Esophagus muscularis mucosa (tissue), 4 donors: ENCODE data around the gene NKAIN2. TPM values are rescaled to one million over a fixed set of nuclear protein-coding genes. Genes with fewer than 3 reads are reported as not detected.

ENCODE experiments used
- DNase-seq: peaks from one replicate; pipeline ENCODE4 v3.0.0-alpha.2; 2017; ENCODE audit errors: extremely low spot score
- H3K27ac ChIP-seq, 4 donors: fragments of 200-600 bp; sonication (generic); replicated peaks in 1 of 4; 1 replicate in 3 of 4; 2 replicates in 1 of 4; pipeline ENCODE4 v1.5.1; 2016 to 2019; ENCODE audit warnings: mild to moderate bottlenecking in 1 of 4
- H3K27me3 ChIP-seq, 4 donors: fragments of 200-600 bp; sonication (generic); one replicate each; pipeline versions ENCODE4 v1.5.1 to v1.6.0; 2016 to 2019
- H3K36me3 ChIP-seq, 4 donors: fragments of 200-600 bp; sonication (generic); one replicate each; pipeline ENCODE4 v1.5.1; 2016 to 2019
- H3K4me1 ChIP-seq, 4 donors: fragments of 200-600 bp; sonication (generic); one replicate each; pipeline ENCODE4 v1.5.1; 2016 to 2019
- H3K4me3 ChIP-seq, 4 donors: fragments of 200-600 bp; sonication (generic); 1 replicate in 2 of 4; 2 replicates in 2 of 4; pipeline ENCODE4 v1.5.1; 2016 to 2019; ENCODE audit warnings: mild to moderate bottlenecking in 4 of 4, moderate library complexity in 1 of 4
- H3K9me3 ChIP-seq, 4 donors: fragments of 200-600 bp; sonication (generic); 1 replicate in 3 of 4; 2 replicates in 1 of 4; pipeline ENCODE4 v1.5.1; 2016 to 2019
- EP300 ChIP-seq: sonication (generic); formaldehyde crosslinking; IDR thresholded peaks from one replicate; pipeline ENCODE4 v1.6.1; 2017; ENCODE audit warnings: antibody characterized with exemption
- POLR2A ChIP-seq: fragments of 450-650 bp; IDR thresholded peaks from one replicate; pipeline ENCODE4 v1.6.1; 2017; ENCODE audit warnings: antibody characterized with exemption, moderate library complexity, mild to moderate bottlenecking, low read depth
- POLR2AphosphoS5 ChIP-seq, 2 donors: sonication (generic); formaldehyde crosslinking; IDR thresholded peaks; one replicate each; pipeline ENCODE4 v1.6.1; 2017; ENCODE audit warnings: antibody characterized with exemption in 2 of 2
- WGBS: methylation state at CpG from one replicate; pipeline ENCODE4 v1.1.5; 2018; 5-methylcytosine and 5-hydroxymethylcytosine counted together
- intact Hi-C: fragments of 100-400 bp; cut with DNase I; formaldehyde crosslinking; loops from one replicate; pipeline ENCODE4 v1.15.1; 2023
- total RNA-seq, 4 donors: library from RNA; depleted of rRNA; stranded (reverse); fragments of >200 nt; gene quantifications; one replicate each; pipeline versions ENCODE4 v1.1.0 to v1.2.1, GENCODE V29; 2016
- TF ChIP-seq, protein P1 (sequence below), 3 experiments: fragments of 200-600 bp in 2 of 3; fragments of 450-650 bp in 1 of 3; sonication (generic) in 2 of 3; IDR thresholded peaks; one replicate each; pipeline ENCODE4 v1.5.1; 2017 to 2019; ENCODE audit warnings: antibody characterized with exemption in 3 of 3, mild to moderate bottlenecking in 2 of 3, moderate library complexity in 1 of 3

The NKAIN2 gene
- total RNA-seq, 4 donors from 2014 or later, result 0.11 to 0.66 (median 0.13) TPM; not detected in 1

DNA sequence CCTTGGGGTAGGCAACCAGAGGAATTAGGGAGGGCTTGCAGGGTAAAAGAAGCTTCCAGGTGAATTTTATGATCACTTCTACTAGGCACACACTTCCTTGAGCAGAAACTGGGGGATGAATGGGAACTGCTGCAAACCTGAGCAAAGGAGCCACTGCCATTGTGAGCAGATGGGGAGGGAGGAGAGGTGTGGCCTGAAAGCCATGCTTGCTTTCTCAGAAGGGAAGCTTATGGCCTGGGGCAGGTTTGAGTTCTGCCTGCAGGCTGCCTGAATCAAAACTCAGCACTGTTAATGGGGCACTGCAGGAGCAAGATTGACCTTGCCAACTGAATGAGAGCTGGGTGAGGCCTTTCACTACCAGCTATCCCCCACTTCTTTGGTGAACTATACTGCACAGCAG is 328.1 kb downstream of the NKAIN2 start:
- no peaks in the 10 kb centered on the region for H3K27me3 ChIP-seq
- H3K36me3 ChIP-seq, result no peaks in the 10 kb centered on the region
- intact Hi-C loops, result no loop called here
- TF ChIP-seq POLR2AphosphoS5 (IDR thresholded peaks at IDR 0.05) (no peak), POLR2A (no peak), EP300 (no peak)
- TF ChIP-seq, protein P1, sequence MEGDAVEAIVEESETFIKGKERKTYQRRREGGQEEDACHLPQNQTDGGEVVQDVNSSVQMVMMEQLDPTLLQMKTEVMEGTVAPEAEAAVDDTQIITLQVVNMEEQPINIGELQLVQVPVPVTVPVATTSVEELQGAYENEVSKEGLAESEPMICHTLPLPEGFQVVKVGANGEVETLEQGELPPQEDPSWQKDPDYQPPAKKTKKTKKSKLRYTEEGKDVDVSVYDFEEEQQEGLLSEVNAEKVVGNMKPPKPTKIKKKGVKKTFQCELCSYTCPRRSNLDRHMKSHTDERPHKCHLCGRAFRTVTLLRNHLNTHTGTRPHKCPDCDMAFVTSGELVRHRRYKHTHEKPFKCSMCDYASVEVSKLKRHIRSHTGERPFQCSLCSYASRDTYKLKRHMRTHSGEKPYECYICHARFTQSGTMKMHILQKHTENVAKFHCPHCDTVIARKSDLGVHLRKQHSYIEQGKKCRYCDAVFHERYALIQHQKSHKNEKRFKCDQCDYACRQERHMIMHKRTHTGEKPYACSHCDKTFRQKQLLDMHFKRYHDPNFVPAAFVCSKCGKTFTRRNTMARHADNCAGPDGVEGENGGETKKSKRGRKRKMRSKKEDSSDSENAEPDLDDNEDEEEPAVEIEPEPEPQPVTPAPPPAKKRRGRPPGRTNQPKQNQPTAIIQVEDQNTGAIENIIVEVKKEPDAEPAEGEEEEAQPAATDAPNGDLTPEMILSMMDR (IDR thresholded peaks at IDR 0.05), result no peak
- H3K27ac ChIP-seq, result no peak overlapping the region
- H3K4me3 ChIP-seq, result no peak overlapping the region
- peaks cover 0 to 10% (median 0%) of the 10 kb centered on the region in 4 donors for H3K9me3 ChIP-seq
- no peaks in the 10 kb centered on the region for H3K4me1 ChIP-seq
- no peak for DNase-seq

DNA sequence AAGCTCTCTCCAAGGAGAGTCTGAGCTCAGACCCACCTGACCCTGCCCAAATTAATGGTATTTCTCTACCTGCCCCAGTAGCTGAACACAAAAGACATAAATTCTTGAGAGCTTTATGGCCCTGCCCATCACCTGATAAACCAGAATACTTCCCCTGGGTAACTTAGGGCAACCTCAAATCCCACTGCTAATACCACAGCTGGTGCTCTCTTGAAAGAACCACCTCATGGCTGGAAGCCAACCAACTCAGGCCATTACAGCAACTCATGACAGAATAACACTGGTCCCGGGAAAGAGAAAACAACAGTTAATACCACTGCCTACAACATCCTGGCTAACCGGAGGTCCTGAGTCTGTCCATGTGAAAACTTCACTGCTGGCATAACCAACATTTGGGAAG is 328.6 kb downstream of the NKAIN2 start:
- WGBS, result 64% methylated on average over 2 of the region's 2 CpGs
- H3K36me3 ChIP-seq, result no peaks in the 10 kb centered on the region
- H3K9me3 ChIP-seq, result peaks cover 0 to 10% (median 0%) of the 10 kb centered on the region in 4 donors
- TF ChIP-seq, protein P1 (IDR thresholded peaks at IDR 0.05), result no peak
- TF ChIP-seq EP300 (no peak), POLR2AphosphoS5 (IDR thresholded peaks at IDR 0.05) (no peak), POLR2A (no peak)
- no peaks in the 10 kb centered on the region for H3K27me3 ChIP-seq
- H3K4me1 ChIP-seq, result no peaks in the 10 kb centered on the region
- DNase-seq, result no peak
- no peak overlapping the region for H3K27ac ChIP-seq
- H3K4me3 ChIP-seq, result no peak overlapping the region
- intact Hi-C loops, result no loop called here

DNA sequence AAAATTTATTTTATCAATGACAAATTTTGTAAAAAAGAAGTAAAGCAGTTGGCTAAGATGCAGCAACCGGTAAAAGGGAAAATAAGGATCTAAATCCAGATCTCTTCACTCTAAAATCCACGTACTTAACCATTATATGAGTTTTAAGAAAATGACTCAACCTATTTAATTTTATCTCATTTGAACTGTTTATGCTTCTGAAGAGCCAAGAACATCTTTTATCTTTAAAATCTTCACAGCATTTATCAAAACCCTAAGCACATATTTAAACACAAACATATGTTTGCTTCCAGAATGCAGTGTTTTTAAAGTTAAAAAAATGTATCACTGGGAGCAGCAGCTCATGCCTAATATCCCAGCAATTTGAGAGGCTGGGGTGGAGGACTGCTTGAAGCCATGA is 339.2 kb downstream of the NKAIN2 start:
- 84% methylated on average over 2 of the region's 2 CpGs for WGBS
- Histone ChIP-seq H3K27ac (no peak overlapping the region), H3K4me1 (no peaks in the 10 kb centered on the region), H3K9me3 (no peaks in the 10 kb centered on the region), H3K4me3 (no peak overlapping the region), H3K27me3 (no peaks in the 10 kb centered on the region), H3K36me3 (no peaks in the 10 kb centered on the region)
- intact Hi-C loops, result no loop called here
- no peak for DNase-seq
- TF ChIP-seq POLR2A (no peak), POLR2AphosphoS5 (IDR thresholded peaks at IDR 0.05) (no peak), EP300 (no peak)
- TF ChIP-seq, protein P1 (IDR thresholded peaks at IDR 0.05), result no peak

GRCh38 chr6:124143435-124143834 is 339.8 kb downstream of the NKAIN2 start:
- TF ChIP-seq POLR2AphosphoS5 (IDR thresholded peaks at IDR 0.05), result no peak
- TF ChIP-seq EP300, result no peak
- TF ChIP-seq, protein P1 (IDR thresholded peaks at IDR 0.05), result no peak
- no peak for TF ChIP-seq POLR2A
- no peak for DNase-seq
- intact Hi-C loops, result no loop called here

GRCh38 chr6:124147621-124148020 is 344.0 kb downstream of the NKAIN2 start:
- Histone ChIP-seq H3K9me3 (no peaks in the 10 kb centered on the region), H3K27ac (no peak overlapping the region), H3K4me1 (no peaks in the 10 kb centered on the region), H3K4me3 (no peak overlapping the region), H3K36me3 (no peaks in the 10 kb centered on the region), H3K27me3 (no peaks in the 10 kb centered on the region)
- intact Hi-C loops, result no loop called here
- 62% methylated on average over 5 of the region's 5 CpGs for WGBS
- TF ChIP-seq POLR2A (no peak), EP300 (no peak)
- TF ChIP-seq, protein P1 (IDR thresholded peaks at IDR 0.05), result no peak
- no peak for DNase-seq

More at GRCh38 chr6:124143435-124143834, 339.8 kb downstream of the NKAIN2 start:
- Histone ChIP-seq H3K27ac (no peak overlapping the region), H3K4me3 (no peak overlapping the region), H3K36me3 (no peaks in the 10 kb centered on the region), H3K9me3 (no peaks in the 10 kb centered on the region), H3K27me3 (no peaks in the 10 kb centered on the region), H3K4me1 (no peaks in the 10 kb centered on the region)
